SK-N-MC (cell line): ENCODE results near the gene ACSL6.

ENCODE experiments used
- DNase-seq: peaks from one replicate; pipeline ENCODE4 v3.0.0-alpha.2; 2011; ENCODE audit warnings: low read depth, low spot score
- H3K27ac ChIP-seq: fragments of 200-600 bp; sonication (generic); 2 replicates; pipeline ENCODE4 v1.5.1; 2016; ENCODE audit warnings: mixed run types
- H3K36me3 ChIP-seq: fragments of 200-600 bp; sonication (generic); 2 replicates; pipeline ENCODE4 v1.6.1; 2017; ENCODE audit warnings: antibody characterized with exemption, low read length, mixed read lengths; ENCODE audit not compliant: insufficient read depth
- H3K4me3 ChIP-seq: fragments of 200-600 bp; sonication (generic); 2 replicates; pipeline ENCODE4 v1.5.1; 2016
- H3K9ac ChIP-seq: fragments of 200-600 bp; sonication (generic); 2 replicates; pipeline ENCODE4 v1.8.0; 2017; ENCODE audit warnings: mixed run types, mixed read lengths; ENCODE audit not compliant: insufficient read length
- H3K9me3 ChIP-seq: fragments of 200-600 bp; sonication (generic); 2 replicates; pipeline ENCODE4 v1.6.1; 2017; ENCODE audit warnings: low read depth, mild to moderate bottlenecking, antibody characterized with exemption, low read length, moderate library complexity, mixed read lengths
- EZH2 ChIP-seq: fragments of 200-600 bp; sonication (generic); IDR thresholded peaks from one replicate; pipeline ENCODE4 v1.6.1; 2017; ENCODE audit warnings: antibody characterized with exemption
- FOXP2 ChIP-seq: optimal IDR thresholded peaks from 2 replicates; pipeline ENCODE3; 2011; ENCODE audit warnings: mild to moderate bottlenecking, moderate library complexity; ENCODE audit not compliant: insufficient read depth; ENCODE audit errors: extremely low read length, control extremely low read depth
- POLR2AphosphoS5 ChIP-seq: IDR thresholded peaks from 2 replicates; pipeline ENCODE4 v1.6.1; 2012; ENCODE audit warnings: mild to moderate bottlenecking, low read depth, low read length, borderline replicate concordance

ACSL6 gene

GRCh38 chr5:132030610-132031009 lies 19.2 kb upstream of the ACSL6 start:
- no peak for DNase-seq
- Histone ChIP-seq H3K27ac (no peak overlapping the region), H3K9ac (no peak overlapping the region), H3K4me3 (no peak overlapping the region), H3K36me3 (no peaks in the 10 kb centered on the region), H3K9me3 (no peaks in the 10 kb centered on the region)
- TF ChIP-seq POLR2AphosphoS5 (no peak), FOXP2 (no peak), EZH2 (no peak)

DNA sequence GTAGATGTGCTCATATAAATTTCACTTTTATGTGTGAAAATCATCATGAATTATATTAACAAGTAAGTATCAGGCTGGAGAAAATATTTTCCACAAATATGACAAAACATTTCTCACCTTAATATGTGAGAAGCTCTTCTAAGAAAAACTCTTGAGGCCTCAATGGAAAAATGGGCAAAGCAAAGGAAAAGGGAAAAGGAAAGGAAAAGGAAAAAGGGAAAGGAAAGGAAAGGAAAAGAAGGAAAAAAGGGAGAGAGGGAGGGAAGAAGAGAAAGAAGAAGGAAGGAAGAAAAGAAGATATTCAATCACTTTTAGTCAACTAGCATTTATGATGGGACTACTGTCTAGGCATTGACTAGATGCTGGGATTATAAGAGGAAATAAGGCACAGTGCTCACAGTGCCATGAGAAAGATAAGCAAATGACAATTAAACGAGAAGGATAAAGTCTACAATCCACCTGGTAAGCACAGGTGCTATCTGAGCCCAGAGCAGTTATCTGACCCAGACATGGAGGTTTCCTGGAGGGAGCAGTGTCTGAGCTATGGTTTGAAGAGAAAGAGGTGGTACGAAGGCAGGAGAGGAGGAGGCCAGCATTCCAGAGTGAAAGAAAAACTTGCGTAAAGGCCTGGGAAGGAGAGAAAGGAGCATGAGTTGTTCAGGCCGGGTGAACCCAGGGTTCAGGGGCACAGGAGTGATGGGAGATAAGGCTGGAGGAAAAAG lies 18.3 kb upstream of the ACSL6 start:
- no peak overlapping the region for H3K27ac ChIP-seq
- TF ChIP-seq FOXP2 (no peak), EZH2 (no peak), POLR2AphosphoS5 (no peak)
- DNase-seq: no peak
- H3K9ac ChIP-seq: no peak overlapping the region
- H3K4me3 ChIP-seq: no peak overlapping the region
- no peaks in the 10 kb centered on the region for H3K36me3 ChIP-seq
- H3K9me3 ChIP-seq: no peaks in the 10 kb centered on the region

DNA sequence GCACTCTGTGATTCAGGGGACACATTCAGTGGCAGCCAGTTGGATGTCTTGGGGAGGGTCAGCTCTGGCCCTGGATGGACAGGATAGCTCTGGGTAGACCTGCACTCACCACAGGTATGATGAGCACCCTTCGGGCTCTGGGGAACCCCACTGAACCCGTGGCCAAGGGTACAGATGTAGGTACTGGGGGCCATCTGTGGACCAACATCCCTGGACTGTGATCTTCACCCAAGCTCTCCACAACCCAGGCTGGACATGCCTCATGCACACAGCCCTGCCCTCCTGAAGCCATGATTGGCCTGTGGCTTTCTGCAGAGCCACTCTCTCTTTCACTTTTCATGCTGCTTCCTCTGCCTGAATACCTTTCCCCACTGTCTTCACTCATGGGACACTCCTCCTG lies 15.6 kb upstream of the ACSL6 start:
- H3K9ac ChIP-seq: no peak overlapping the region
- no peak for TF ChIP-seq FOXP2

GRCh38 chr5:132026516-132027008 lies 15.1 kb upstream of the ACSL6 start:
- Histone ChIP-seq H3K4me3 (no peak overlapping the region), H3K36me3 (no peaks in the 10 kb centered on the region), H3K9me3 (no peaks in the 10 kb centered on the region), H3K27ac (no peak overlapping the region), H3K9ac (no peak overlapping the region)
- TF ChIP-seq EZH2: no peak
- TF ChIP-seq POLR2AphosphoS5: no peak
- TF ChIP-seq FOXP2: no peak
- DNase-seq: no peak

More for the DNA sequence above, 15.6 kb upstream of the ACSL6 start:
- Histone ChIP-seq H3K9me3 (no peaks in the 10 kb centered on the region), H3K27ac (no peak overlapping the region), H3K4me3 (no peak overlapping the region), H3K36me3 (no peaks in the 10 kb centered on the region)
- DNase-seq: no peak

- Histone ChIP-seq H3K9me3 (no peaks in the 10 kb centered on the region), H3K9ac (no peak overlapping the region)
These were observed 14.0 kb upstream of the ACSL6 start for GRCh38 chr5:132025403-132025971.

DNA sequence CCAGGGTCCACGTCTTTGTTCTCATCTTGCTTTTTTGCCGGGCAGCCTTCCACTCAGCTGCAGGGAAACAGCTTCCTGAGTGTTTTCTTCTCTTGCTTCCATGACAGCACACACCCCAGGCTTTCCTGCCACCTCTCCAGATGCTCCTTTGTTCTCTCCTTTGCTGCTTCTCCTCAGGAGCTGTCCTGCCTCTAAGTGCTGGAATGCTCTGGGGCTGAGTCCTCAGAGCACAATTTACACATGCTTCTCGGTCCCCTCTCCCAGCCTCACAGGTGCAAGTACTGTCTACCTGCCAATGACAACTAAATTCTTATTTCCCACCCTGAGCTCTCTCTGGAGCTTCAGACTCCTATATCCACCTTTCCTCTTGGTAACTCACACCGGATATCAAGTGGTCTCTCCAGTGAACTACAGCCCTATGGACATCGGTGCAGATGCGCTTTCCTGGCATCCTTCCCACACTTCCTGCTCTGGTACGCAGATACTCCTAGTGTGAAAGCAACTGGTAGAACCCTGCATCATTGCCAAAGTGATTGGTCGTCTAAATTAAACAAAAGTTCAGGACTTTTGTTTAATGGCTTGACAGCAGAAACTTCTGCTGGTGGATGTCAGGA lies 13.4 kb upstream of the ACSL6 start:
- TF ChIP-seq EZH2 (no peak), FOXP2 (no peak), POLR2AphosphoS5 (no peak)
- H3K27ac ChIP-seq: no peak overlapping the region
- no peaks in the 10 kb centered on the region for H3K36me3 ChIP-seq
- H3K4me3 ChIP-seq: no peak overlapping the region
- H3K9ac ChIP-seq: no peak overlapping the region
- no peak for DNase-seq
- H3K9me3 ChIP-seq: no peaks in the 10 kb centered on the region

More at GRCh38 chr5:132025403-132025971, 14.0 kb upstream of the ACSL6 start:
- TF ChIP-seq FOXP2 (no peak), EZH2 (no peak), POLR2AphosphoS5 (no peak)
- DNase-seq: no peak
- Histone ChIP-seq H3K27ac (no peak overlapping the region), H3K36me3 (no peaks in the 10 kb centered on the region), H3K4me3 (no peak overlapping the region)

- Histone ChIP-seq H3K9me3 (no peaks in the 10 kb centered on the region), H3K9ac (no peak overlapping the region), H3K36me3 (no peaks in the 10 kb centered on the region), H3K4me3 (no peak overlapping the region), H3K27ac (no peak overlapping the region)
- DNase-seq: no peak
- TF ChIP-seq FOXP2 (no peak), EZH2 (no peak), POLR2AphosphoS5 (no peak)
These were observed 12.6 kb upstream of the ACSL6 start for GRCh38 chr5:132024117-132024435.

DNA sequence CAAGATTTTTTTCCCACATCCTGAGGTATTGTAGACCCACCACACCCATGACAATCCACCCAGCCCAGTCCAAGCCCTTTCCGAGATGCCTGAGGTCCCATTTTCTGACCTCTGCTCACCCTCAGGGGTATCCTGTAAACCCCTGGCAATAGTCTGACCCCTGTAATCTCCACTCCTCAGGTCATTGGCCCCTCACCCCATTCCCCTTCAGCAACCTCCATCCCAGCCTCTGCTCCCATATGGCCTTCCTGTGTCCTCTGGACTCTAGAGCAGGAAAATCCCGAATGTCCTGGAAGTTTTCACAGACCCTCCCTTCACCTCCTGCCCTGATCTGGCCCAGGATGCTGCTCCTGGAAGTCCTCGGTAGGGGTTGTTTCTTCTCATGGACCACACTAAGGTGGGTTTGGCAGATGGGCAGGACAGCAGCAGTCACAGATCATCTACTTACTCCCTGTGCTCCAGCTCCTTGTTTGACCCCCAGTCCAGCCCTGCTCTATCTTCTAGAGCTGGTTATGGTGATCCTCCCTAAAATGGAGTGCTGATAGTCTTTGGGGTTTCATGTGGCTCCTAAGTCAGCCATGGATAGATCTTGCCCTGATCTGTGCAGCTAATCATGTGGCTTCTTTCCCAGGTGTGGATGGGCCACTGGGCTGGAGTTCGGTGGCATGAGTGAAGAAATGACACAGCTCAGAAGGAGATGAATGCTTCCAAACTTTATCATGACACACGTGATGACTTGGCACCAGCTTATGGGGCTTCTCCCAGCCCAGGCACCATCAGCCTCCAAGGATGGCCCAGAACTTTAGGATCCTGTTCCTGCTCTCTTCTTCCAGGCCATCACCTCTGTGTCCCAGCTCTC lies 12.0 kb upstream of the ACSL6 start:
- Histone ChIP-seq H3K36me3 (no peaks in the 10 kb centered on the region), H3K4me3 (no peak overlapping the region), H3K9me3 (no peaks in the 10 kb centered on the region), H3K9ac (no peak overlapping the region), H3K27ac (no peak overlapping the region)
- TF ChIP-seq FOXP2 (no peak), POLR2AphosphoS5 (no peak), EZH2 (no peak)
- DNase-seq: no peak
